Astrocyte of the cerebellum (primary cell): ENCODE results near the gene TOMM6.
"Not testable (repeated sequence)": the region's sequence is repeated elsewhere in the genome, so short reads cannot be mapped to it uniquely, and the experiment has no call there.

Source experiments
- DNase-seq: peaks from one replicate; pipeline ENCODE4 v3.0.0-alpha.2; 2011; ENCODE audit warnings: low read depth
- H3K4me3 ChIP-seq: 2 replicates; pipeline ENCODE4 v1.5.1; 2011; ENCODE audit warnings: mild to moderate bottlenecking, low read depth, low read length, moderate library complexity
- CTCF ChIP-seq: IDR thresholded peaks from 2 replicates; pipeline ENCODE4 v1.5.1; 2012; ENCODE audit warnings: low read length, low read depth, moderate library complexity, mild to moderate bottlenecking; ENCODE audit errors: missing control alignments
- in situ Hi-C: cut with HindIII; loops from 2 replicates; pipeline ENCODE4 v1.10.0; 2017; ENCODE audit warnings: low sequenced_read_pairs

Gene TOMM6

GRCh38 chr6:41811095-41811494 lies 23.6 kb downstream of the TOMM6 start:
- DNase-seq, result no peak
- no peak overlapping the region for H3K4me3 ChIP-seq
- in situ Hi-C loops, result no loop called here
- TF ChIP-seq CTCF, result no peak

- in situ Hi-C loops, H3K4me3 ChIP-seq, DNase-seq: not testable (repeated sequence)
Measured at GRCh38 chr6:41811946-41812345, 24.5 kb downstream of the TOMM6 start.

- no peak for TF ChIP-seq CTCF
- in situ Hi-C loops, result no loop called here
- no peak overlapping the region for H3K4me3 ChIP-seq
- DNase-seq, result no peak
Measured at GRCh38 chr6:41813469-41813868, 26.0 kb downstream of the TOMM6 start.

GRCh38 chr6:41813956-41814355 lies 26.5 kb downstream of the TOMM6 start:
- in situ Hi-C loops, result no loop called here
- no peak for DNase-seq
- no peak for TF ChIP-seq CTCF
- no peak overlapping the region for H3K4me3 ChIP-seq

- no peak overlapping the region for H3K4me3 ChIP-seq
- no peak for DNase-seq
- in situ Hi-C loops, result no loop called here
- no peak for TF ChIP-seq CTCF
Measured at GRCh38 chr6:41814629-41815028, 27.1 kb downstream of the TOMM6 start.

GRCh38 chr6:41815587-41815986 lies 28.1 kb downstream of the TOMM6 start:
- TF ChIP-seq CTCF, result no peak
- DNase-seq, result no peak
- in situ Hi-C loops, result no loop called here
- H3K4me3 ChIP-seq, result no peak overlapping the region

- H3K4me3 ChIP-seq, result no peak overlapping the region
- no peak for DNase-seq
- in situ Hi-C loops, result no loop called here
- no peak for TF ChIP-seq CTCF
Measured at GRCh38 chr6:41818271-41819054, 31.0 kb downstream of the TOMM6 start.
